HepG2 (cell line): Measurements from ENCODE around the gene BPHL. TPM values are rescaled to one million over a fixed set of nuclear protein-coding genes. Genes with fewer than 3 reads are reported as not detected.
"Not testable (repeated sequence)": the region's sequence is repeated elsewhere in the genome, so short reads cannot be mapped to it uniquely, and the experiment has no call there.

Experiments
- ATAC-seq: fragments of 200-7000 bp; cut with Tn5 transposase; 3 replicates; pipeline ENCODE4 v1.9.1; 2020; ENCODE audit warnings: mild to moderate bottlenecking, moderate library complexity
- BruUV-seq: library from RNA; stranded (reverse); fragments of 400-500 nt; replicated peaks from 2 replicates; lab custom pipeline; 2021; lab: Mats Ljungman, UMichigan
- CTCF ChIA-PET: fragments of 300-600 bp; formaldehyde crosslinking; extraction: SDS; loops from one replicate; lab custom pipeline; 2021; ENCODE audit warnings: low total read pairs, inconsistent platforms, low intra/inter-chr PET ratio; lab: Yijun Ruan, JAX
- POLR2A ChIA-PET: fragments of 350-600 bp; sonication (Branson Sonifier 250); formaldehyde crosslinking; loops from one replicate; lab custom pipeline; 2020; ENCODE audit warnings: antibody characterized with exemption, inconsistent platforms; lab: Yijun Ruan, JAX
- DNase-seq: peaks from one replicate; pipeline ENCODE4 v3.0.0-alpha.2; 2015; ENCODE audit warnings: low spot score
- FAIRE-seq: peaks from 3 replicates; lab custom pipeline; 2011; peaks lifted over from hg19 to GRCh38; lab: Jason Lieb, UNC
- H2AFZ ChIP-seq: one replicate; pipeline ENCODE4 v1.6.1; 2011; ENCODE audit warnings: low read length, inconsistent platforms
- H3K27ac ChIP-seq: fragments of 300-600 bp; 3 replicates; pipeline ENCODE4 v1.8.0; 2011; ENCODE audit warnings: mixed run types, mild to moderate bottlenecking, mixed read lengths, low read length, inconsistent platforms; ENCODE audit not compliant: insufficient read depth; ENCODE audit errors: extremely low read length
- H3K27me3 ChIP-seq, 2 experiments: fragments of 200-600 bp in 1 of 2; 2 replicates in 1 of 2; 3 replicates in 1 of 2; pipeline versions ENCODE4 v1.6.0 to v1.8.0; 2011; ENCODE audit warnings: low read length in 2 of 2, mild to moderate bottlenecking in 2 of 2, moderate library complexity in 2 of 2, inconsistent platforms in 1 of 2; ENCODE audit not compliant: insufficient read depth in 2 of 2, control insufficient read depth in 1 of 2
- H3K36me3 ChIP-seq, 2 experiments: fragments of 200-600 bp in 1 of 2; replicated peaks in 1 of 2; 2 replicates in 1 of 2; 3 replicates in 1 of 2; pipeline versions ENCODE4 v1.5.1 to v1.8.0; 2011; ENCODE audit warnings: low read length in 2 of 2, inconsistent platforms in 1 of 2; ENCODE audit not compliant: insufficient read depth in 2 of 2, control insufficient read depth in 1 of 2
- H3K4me1 ChIP-seq: 2 replicates; pipeline ENCODE4 v1.5.1; 2012; ENCODE audit warnings: low read length, inconsistent platforms; ENCODE audit not compliant: insufficient read depth
- H3K4me2 ChIP-seq: 2 replicates; pipeline ENCODE4 v1.6.0; 2011; ENCODE audit warnings: low read depth, low read length, inconsistent platforms
- H3K4me3 ChIP-seq, 3 experiments: fragments of 200-600 bp in 1 of 3; sonication (generic), shearing (Covaris generic) in 1 of 3; replicated peaks in 1 of 3; 2 replicates each; pipeline ENCODE4 v1.5.1; 2011 to 2016; ENCODE audit warnings: low read length in 3 of 3, inconsistent platforms in 2 of 3, low read depth in 2 of 3, mild to moderate bottlenecking in 2 of 3, control low read depth in 1 of 3, mixed read lengths in 1 of 3; ENCODE audit not compliant: insufficient read depth in 1 of 3
- H3K79me2 ChIP-seq: one replicate; pipeline ENCODE4 v1.6.1; 2011; ENCODE audit warnings: low read length, inconsistent platforms; ENCODE audit not compliant: insufficient read depth
- H3K9ac ChIP-seq: 2 replicates; pipeline ENCODE4 v1.6.0; 2011; ENCODE audit warnings: mild to moderate bottlenecking, low read depth, low read length, inconsistent platforms; ENCODE audit not compliant: insufficient read depth
- H3K9me3 ChIP-seq: 2 replicates; pipeline ENCODE4 v1.5.1; 2012; ENCODE audit warnings: mild to moderate bottlenecking, low read length
- H4K20me1 ChIP-seq: 2 replicates; pipeline ENCODE4 v1.6.0; 2011; ENCODE audit warnings: inconsistent platforms, mild to moderate bottlenecking, low read length, moderate library complexity; ENCODE audit not compliant: insufficient read depth
- HDAC6 ChIP-seq: fragments of 200-600 bp; sonication (generic); IDR thresholded peaks from 2 replicates; pipeline ENCODE4 v1.7.0; 2017; ENCODE audit warnings: mild to moderate bottlenecking, antibody characterized with exemption, low read length, low read depth
- ISL2 ChIP-seq: sonication (generic); formaldehyde crosslinking; IDR thresholded peaks from 2 replicates; pipeline ENCODE4 v1.5.0; 2020; ENCODE audit warnings: missing genetic modification reagents
- NFE2L1 ChIP-seq: sonication (generic); formaldehyde crosslinking; IDR thresholded peaks from 2 replicates; pipeline ENCODE4 v1.4.0; 2020; ENCODE audit warnings: missing genetic modification reagents, mild to moderate bottlenecking, borderline replicate concordance
- PAF1 ChIP-seq: IDR thresholded peaks from 2 replicates; pipeline ENCODE4 v1.6.1; 2016; ENCODE audit warnings: missing genetic modification reagents, missing compliant biosample characterization
- SRSF4 ChIP-seq: fragments of 200-400 bp; formaldehyde crosslinking; IDR thresholded peaks from one replicate; pipeline ENCODE4 v1.6.1; 2018; ENCODE audit warnings: mild to moderate bottlenecking, low read depth, low read length, moderate library complexity; ENCODE audit not compliant: poor library complexity, severe bottlenecking
- THAP8 ChIP-seq: sonication (generic); formaldehyde crosslinking; IDR thresholded peaks from 2 replicates; pipeline ENCODE4 v1.5.1; 2020; ENCODE audit warnings: missing genetic modification reagents, mild to moderate bottlenecking, borderline replicate concordance
- TRIM22 ChIP-seq: fragments of 450-650 bp; IDR thresholded peaks from 2 replicates; pipeline ENCODE4 v1.6.1; 2017
- ZFP36L2 ChIP-seq: sonication (generic); formaldehyde crosslinking; IDR thresholded peaks from 2 replicates; pipeline ENCODE4 v1.4.0; 2020; ENCODE audit warnings: missing genetic modification reagents
- ZNF567 ChIP-seq: sonication (generic); formaldehyde crosslinking; IDR thresholded peaks from 2 replicates; pipeline ENCODE4 v1.8.1; 2023; ENCODE audit warnings: mild to moderate bottlenecking, missing genetic modification reagents, borderline replicate concordance
- ZNF775 ChIP-seq: sonication (generic); formaldehyde crosslinking; IDR thresholded peaks from 2 replicates; pipeline ENCODE4 v1.4.0; 2020; ENCODE audit warnings: missing genetic modification reagents, mild to moderate bottlenecking, moderate library complexity, borderline replicate concordance
- ZNF850 ChIP-seq: sonication (generic); formaldehyde crosslinking; conservative IDR thresholded peaks from 2 replicates; pipeline ENCODE4 v1.9.0; 2021; ENCODE audit warnings: mild to moderate bottlenecking, missing genetic modification reagents
- WGBS: methylation state at CpG from one replicate; pipeline ENCODE4 v1.1.6; 2017; ENCODE audit warnings: low lambda C conversion rate; 5-methylcytosine and 5-hydroxymethylcytosine counted together
- in situ Hi-C: cut with HindIII; loops from 2 replicates; pipeline ENCODE4 v1.10.0; 2017; ENCODE audit warnings: low pct_unique_long_range_greater_than_20kb; ENCODE audit not compliant: extremely low pct_ligation_motif_present
- intact Hi-C: fragments of 100-400 bp; cut with micrococcal nuclease; formaldehyde crosslinking; loops from one replicate; pipeline ENCODE4 v1.10.0; 2022; ENCODE audit not compliant: unreplicated experiment
- polyA plus RNA-seq, 8 experiments: library from polyadenylated mRNA; depleted of rRNA in 3 of 8; stranded (reverse) in 7 of 8; unstranded in 1 of 8; fragments of >200 nt; fragmentation: Illumina TruSeq in 4 of 8; extraction: Trizol in 4 of 8; gene quantifications; 2 replicates each; pipeline versions ENCODE4 v1.2.1 to v1.2.3, GENCODE V29; 2011 to 2016; ENCODE audit warnings: low read depth in 4 of 8, missing spikeins in 1 of 8, mixed read lengths in 1 of 8; ENCODE audit not compliant: insufficient read depth in 1 of 8
- total RNA-seq, 5 experiments: library from RNA; depleted of rRNA; stranded (reverse); fragments of >200 nt; fragmentation: Illumina TruSeq; extraction: Trizol; gene quantifications; 2 replicates each; pipeline ENCODE4 v1.2.3, GENCODE V29; 2016; ENCODE audit warnings: low read depth in 1 of 5

The BPHL gene
- total and polyA plus RNA-seq, 2 of the 13 experiments (the other 11 are each of a cell fraction or from before 2014, with no cell fraction given), result 37.8 to 39.5 TPM

GRCh38 chr6:3077430-3077829, 41.1 kb upstream of the BPHL start:
- peaks cover 22% of the 10 kb centered on the region for H3K4me1 ChIP-seq
- POLR2A ChIA-PET, result no interaction called here
- in situ Hi-C loops, result no loop called here

GRCh38 chr6:3078952-3079351, 39.6 kb upstream of the BPHL start:
- FAIRE-seq, DNase-seq, POLR2A ChIA-PET: not testable (repeated sequence)

More at GRCh38 chr6:3077430-3077829, 41.1 kb upstream of the BPHL start:
- no peak overlapping the region for H3K4me3 ChIP-seq
- H3K27me3 ChIP-seq, result no peaks in the 10 kb centered on the region
- H3K9ac ChIP-seq, result no peak overlapping the region
- H3K9me3 ChIP-seq, result no peaks in the 10 kb centered on the region
- DNase-seq, result no peak
- no peaks in the 10 kb centered on the region for H4K20me1 ChIP-seq
- no peak overlapping the region for H2AFZ ChIP-seq
- H3K27ac ChIP-seq, result no peak overlapping the region
- intact Hi-C loops, result no loop called here
- CTCF ChIA-PET, result no interaction called here
- peaks cover 37% of the 10 kb centered on the region for H3K79me2 ChIP-seq
- WGBS, result 96% methylated on average over 9 of the region's 9 CpGs
- no peak; the same call in 2 of the 3 replicates for ATAC-seq
- TF ChIP-seq HDAC6 (no peak), ZFP36L2 (CRISPR knock-in tag) (no peak), THAP8 (no peak), NFE2L1 (CRISPR knock-in tag) (no peak), TRIM22 (no peak), ISL2 (CRISPR knock-in tag) (no peak), ZNF567 (CRISPR knock-in tag) (no peak), ZNF850 (CRISPR knock-in tag) (no peak), PAF1 (CRISPR knock-in tag) (no peak), SRSF4 (no peak), ZNF775 (no peak)
- H3K4me2 ChIP-seq, result no peak overlapping the region
- FAIRE-seq, result no peak
- H3K36me3 ChIP-seq, result peaks cover 17 to 53% of the 10 kb centered on the region in 2 experiments
- no TSS peak for BruUV-seq

More at GRCh38 chr6:3078952-3079351, 39.6 kb upstream of the BPHL start:
- H2AFZ ChIP-seq, BruUV-seq, H3K27me3 ChIP-seq, H3K9ac ChIP-seq, H3K9me3 ChIP-seq, H4K20me1 ChIP-seq, in situ Hi-C loops, CTCF ChIA-PET, H3K27ac ChIP-seq, H3K4me2 ChIP-seq, H3K4me3 ChIP-seq, intact Hi-C loops, ATAC-seq: not testable (repeated sequence)
- H3K79me2 ChIP-seq, result peaks cover 26% of the 10 kb centered on the region
- H3K4me1 ChIP-seq, result peaks cover 22% of the 10 kb centered on the region
- 99% methylated on average over 8 of the region's 8 CpGs for WGBS
- peaks cover 24 to 68% of the 10 kb centered on the region in 2 experiments for H3K36me3 ChIP-seq
